Amniotic stem cell (primary cell): ENCODE results near the gene ABCA2.
A peak's percentile ranks its signal among the peaks of the same experiment; 100 is the strongest.
"Not testable (repeated sequence)": the region's sequence is repeated elsewhere in the genome, so short reads cannot be mapped to it uniquely, and the experiment has no call there.

Source experiments
- DNase-seq: peaks from one replicate; lab custom pipeline; 2025; lab: John Stamatoyannopoulos, UW

ABCA2 gene

GRCh38 chr9:137064027-137064879, 36.2 kb upstream of the ABCA2 start:
- no peak for DNase-seq

DNA sequence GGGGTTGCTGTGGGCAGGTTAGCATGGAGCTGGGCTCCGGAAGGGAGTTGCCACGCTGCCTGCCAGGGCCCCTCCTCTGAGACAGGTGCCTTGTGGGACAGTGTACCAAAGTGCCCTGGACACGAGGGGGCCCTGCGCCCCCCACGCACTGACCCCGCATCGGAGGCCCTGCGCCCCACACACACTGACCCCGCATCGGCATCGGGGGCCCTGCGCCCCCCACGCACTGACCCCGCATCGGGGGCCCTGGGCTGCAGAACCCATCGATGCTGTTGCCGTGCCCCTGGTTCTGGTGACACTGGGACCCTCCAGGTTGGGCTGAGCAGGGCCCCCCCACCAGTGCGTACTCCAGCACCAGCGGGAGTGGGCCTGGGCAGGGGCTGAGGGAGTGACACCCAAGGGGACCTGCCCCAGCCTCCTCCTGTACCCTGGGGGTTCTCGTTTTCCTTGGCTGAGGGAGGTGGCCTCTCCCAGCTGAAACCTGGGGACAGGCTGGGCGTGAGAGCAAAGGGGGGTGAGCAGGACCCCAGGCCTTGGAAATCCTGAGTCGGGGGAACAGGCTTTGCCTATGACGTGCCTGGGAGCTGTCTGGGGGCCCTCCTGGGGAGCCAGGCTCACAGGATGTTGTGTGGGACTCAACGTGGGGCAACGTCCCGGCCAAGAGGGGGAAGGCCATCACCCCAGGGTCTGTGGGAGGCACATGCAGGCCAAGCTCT, 35.4 kb upstream of the ABCA2 start:
- DNase-seq, result no peak

- not testable (repeated sequence) for DNase-seq
These were observed 34.8 kb upstream of the ABCA2 start for GRCh38 chr9:137062798-137063197.

GRCh38 chr9:137062384-137062783, 34.3 kb upstream of the ABCA2 start:
- no peak for DNase-seq

GRCh38 chr9:137058521-137059234, 30.6 kb upstream of the ABCA2 start:
- DNase-seq, result no peak

GRCh38 chr9:137057545-137057944, 29.5 kb upstream of the ABCA2 start:
- no peak for DNase-seq

DNA sequence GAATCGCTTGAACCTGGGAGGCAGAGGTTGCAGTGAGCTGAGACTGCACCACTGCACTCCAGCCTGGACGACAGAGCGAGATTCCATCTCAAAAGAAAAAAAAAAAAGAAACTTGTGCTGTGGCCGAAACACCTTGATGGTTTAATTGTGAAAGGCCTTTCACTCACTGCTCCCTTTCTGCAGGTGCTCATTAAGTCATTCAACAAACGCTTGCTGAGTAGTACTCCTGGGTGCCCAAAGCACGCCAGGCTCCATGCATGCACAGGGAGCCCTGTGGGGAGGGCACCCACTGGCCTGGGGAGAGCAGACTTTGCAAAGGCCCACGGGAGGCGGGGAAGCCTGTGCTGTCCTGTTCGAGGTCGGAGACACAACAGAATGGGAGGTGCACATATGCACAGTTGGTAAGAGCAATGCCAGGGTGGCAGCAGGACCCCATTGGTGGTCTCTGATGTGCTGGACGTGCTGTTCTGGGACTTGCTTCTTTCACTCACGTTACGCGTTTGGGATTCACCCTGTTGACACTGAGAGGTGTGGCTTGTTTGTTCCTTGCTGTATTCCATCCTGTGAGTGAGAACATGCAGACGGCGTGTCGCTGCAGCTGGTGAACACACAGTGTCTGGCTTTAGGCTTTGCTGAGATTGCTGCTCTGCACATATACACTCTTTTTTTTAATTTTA, 28.8 kb upstream of the ABCA2 start:
- DNase-seq, result no peak

DNA sequence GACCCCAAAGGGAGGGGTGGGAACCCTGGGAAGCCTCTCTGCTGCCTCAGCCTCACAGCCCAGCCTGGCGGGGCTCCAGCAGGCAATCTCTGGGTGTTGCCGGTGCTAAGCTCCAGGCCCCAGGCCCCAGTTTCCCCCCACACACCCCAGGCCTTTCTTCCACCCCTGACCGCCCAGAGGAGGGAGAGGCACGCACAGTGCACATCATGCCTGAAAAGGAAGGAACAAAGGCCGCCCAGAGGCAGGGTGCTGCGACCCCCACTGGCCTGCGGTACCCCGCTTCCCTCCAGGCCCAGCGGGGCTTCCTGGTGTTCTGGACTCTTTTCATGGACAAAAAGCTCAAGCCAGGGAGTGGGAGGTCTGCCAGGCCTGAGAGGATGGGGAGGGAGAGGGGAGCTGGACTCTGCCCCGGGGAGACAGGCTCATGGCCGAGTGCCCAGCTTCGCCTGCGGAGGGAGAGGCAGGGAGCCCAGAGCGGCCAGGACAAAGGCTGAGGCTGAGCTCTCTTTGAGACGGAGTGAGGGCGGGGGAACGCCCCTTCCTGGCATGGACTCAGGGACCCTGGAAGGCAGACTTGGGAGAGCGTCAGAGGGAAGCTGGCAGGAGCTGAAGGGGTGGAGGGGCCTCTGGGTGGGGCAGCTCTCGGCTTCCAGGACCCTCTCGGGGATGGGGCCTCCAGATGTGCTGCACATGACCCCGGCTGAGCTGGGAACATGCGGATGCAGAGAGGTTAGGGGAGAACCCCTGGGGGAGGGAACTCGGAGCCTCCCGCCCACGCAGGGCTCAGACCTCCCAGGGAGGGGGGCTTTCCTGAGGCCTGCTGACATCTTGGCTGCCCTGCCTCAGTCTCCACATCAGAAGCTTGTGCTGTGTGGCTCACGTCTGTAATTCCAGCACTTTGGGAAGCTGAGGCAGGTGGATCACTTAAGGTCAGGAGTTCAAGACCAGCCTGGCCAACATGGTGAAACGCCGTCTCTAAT, 27.6 kb upstream of the ABCA2 start:
- DNase-seq, result peak; percentile 34

DNA sequence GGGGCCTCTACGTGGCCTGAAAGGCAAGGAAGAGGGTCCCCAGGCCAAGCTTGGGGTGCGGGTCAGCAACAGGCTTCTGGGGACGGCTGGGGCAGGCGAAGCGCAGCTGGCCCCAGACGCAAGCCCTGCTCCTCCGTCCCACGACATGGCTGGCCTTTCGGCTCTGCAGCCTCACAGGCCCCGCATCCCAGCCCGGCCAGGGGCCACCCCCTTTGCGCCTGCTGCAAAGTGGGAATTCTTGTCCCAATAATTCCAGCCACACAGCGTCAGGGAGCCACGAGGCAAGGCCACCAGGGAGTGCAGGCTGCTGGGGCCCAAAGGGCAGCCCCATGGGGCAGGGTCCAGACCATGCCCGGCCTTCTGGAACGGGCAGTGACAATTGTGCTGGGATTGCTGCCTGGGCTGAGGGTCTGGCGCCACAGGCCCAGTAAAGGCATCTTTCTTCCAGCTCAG, 26.9 kb upstream of the ABCA2 start:
- DNase-seq, result no peak

DNA sequence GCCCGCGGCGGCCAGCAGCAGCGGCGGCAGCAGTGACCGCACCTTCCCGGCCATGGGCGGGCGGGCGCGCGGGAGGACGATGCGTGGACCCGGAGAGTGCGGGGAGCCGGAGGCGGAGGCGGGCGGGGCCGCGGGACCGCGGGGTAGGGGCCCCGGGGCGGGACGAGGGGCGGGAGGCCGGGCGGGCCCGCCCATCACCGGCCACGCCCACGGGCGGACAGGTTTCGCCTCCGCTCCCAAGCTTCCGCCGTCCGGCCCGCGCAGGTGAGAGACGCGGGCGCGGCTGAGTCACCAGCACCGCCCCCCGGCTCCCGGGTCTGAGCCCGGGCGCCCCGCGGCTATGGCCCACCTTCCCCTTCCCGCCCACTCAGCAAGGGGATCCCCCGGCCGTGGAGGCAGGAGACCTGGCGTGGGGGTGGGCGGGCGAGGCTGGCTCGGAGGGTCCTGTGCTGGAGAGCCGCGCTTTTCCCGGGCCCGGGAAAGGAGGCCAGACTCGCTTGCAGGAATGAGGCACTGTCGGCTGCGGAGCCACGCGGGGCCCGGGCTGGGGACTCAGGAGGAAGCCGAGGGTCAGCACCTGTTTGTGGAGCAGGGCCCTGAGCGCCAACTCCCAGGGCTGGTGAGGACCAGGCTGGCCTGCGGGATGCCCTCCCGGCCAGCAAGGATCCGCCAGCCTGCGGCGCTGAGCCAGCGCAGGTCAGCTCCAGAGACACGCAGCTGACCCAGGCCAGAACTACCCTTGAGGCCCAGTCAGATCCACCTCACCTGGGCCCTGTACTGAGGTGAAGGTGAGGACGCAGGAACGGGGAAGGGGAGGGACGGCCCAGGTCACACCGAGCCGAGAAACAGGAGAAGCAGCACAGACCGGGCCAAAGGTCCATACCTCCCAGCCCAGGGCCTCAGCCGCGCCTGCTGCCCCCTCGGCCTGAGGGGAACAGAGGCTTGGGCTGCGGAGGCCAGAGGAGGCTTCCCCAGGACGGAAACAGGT, 26.2 kb upstream of the ABCA2 start, which contains the start of gene ENTPD2:
TSS of gene ENTPD2 (minus strand) at position 118 of the 988 bp plus-strand sequence. CDS start at position 54, 64 bp downstream.
- DNase-seq, result no peak

DNA sequence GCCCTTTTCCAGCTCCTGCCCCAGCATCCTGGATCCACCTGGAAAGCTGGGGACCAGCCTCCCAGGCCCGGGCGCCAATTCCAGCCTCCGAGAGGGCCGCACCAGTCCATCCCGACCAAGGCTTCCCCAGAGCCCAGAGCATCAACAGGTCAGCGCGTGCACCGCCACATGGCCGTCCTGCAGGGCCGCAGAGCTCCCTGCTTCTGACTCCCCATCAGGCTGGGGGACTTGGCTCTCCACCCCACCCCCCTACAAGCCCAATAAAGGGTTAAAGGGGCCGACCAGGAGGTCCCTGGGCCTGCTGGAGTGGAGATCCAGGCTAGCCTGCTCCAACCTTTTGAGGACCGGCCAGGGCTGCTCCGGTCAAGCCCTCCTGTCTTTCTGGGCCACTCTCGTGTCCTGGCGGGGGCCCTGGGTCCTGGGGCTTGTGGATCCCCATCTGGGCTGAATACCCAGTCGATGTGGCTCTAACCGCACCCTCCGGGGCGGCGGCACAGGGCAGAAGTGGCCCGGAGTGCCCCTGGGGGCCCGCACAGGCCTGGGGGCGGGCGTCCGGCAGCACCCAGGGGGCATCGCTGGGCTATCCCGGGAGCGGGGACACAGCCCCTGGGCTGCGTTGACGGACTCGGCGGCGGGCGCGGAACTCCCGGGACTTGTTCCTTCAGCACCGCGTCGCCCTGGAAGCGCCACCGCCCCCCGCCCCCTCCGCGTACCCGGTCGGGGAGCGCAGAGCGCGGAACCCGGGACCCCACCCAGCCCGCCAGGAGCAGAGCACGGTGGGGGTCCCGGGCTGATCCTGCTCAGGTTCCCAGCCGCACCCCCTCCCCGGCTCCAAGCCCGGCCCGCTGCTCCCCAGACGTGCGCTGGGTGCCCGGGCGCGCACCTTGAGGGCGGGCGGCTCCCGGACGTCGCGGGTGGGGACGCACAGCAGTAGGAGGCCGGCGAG, 25.2 kb upstream of the ABCA2 start:
- no peak for DNase-seq

GRCh38 chr9:137052293-137052692, 24.3 kb upstream of the ABCA2 start:
- DNase-seq, result no peak

DNA sequence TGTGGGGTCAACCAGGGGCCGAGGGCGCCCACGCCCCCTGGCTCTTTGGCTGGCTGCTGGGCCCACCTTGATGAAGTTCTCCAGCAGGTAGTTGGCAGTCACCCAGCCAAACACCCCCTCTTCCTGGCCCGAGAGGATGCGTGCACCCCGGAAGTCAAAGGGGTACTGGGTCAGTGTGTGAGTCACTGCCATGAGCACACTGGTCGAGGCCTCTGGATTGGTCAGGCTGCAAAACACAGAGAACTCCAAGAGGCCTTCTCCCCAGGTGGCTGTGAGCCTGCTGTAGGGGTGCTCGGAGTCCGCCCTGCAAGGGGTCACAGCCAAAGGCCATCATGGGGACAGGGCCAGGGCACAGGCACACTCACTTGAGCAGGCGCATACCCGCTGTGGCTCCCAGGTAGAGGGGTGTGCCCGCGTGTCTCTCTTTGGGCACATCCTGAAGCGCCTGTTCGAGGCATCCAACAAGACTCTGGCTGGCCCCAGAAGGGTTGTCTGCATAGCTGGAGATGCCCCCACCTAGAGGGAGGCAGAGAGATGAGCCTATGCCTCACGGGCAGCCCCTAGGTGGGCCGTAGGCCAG, 23.2 kb upstream of the ABCA2 start:
- no peak for DNase-seq

DNA sequence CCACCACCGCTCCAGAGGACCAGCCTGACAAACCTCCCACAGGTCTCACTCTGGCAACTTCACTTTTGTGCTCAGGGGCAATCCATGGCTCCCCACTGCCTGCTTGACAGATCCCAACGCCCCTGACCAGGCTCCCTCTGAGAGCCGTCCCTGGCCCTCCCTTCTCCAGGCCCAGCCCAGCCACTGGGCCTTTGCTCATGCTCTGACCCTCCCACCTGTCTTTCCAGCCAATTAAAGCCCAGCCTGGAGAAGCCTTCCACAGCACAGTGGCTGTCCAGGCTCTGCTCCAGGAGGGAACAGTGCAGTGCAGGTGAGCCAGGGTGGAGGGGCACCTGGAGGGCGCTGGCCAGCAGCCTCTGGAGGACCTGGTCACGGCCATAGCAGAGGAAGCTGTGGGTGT, 22.5 kb upstream of the ABCA2 start:
- DNase-seq, result no peak

GRCh38 chr9:137049544-137050449, 21.8 kb upstream of the ABCA2 start:
- DNase-seq, result no peak

- no peak for DNase-seq
These were observed 20.9 kb upstream of the ABCA2 start for GRCh38 chr9:137048655-137049543.
